B cell (primary cell): Measurements from ENCODE around the gene RILPL1. TPM values are rescaled to one million over a fixed set of nuclear protein-coding genes. Genes with fewer than 3 reads are reported as not detected.

ENCODE experiments used
- ATAC-seq: fragments of 200-7000 bp; cut with Tn5 transposase; one replicate; pipeline ENCODE4 v1.10.0; 2021; ENCODE audit warnings: low read depth, mild to moderate bottlenecking, moderate number of reproducible peaks, moderate library complexity
- CTCF ChIA-PET: fragments of 350-600 bp; sonication (Branson Sonifier 250); formaldehyde crosslinking; loops from one replicate; lab custom pipeline; 2021; ENCODE audit warnings: antibody characterized with exemption, inconsistent platforms; lab: Charles Lee
- POLR2A ChIA-PET: fragments of 350-600 bp; sonication (Branson Sonifier 250); formaldehyde crosslinking; loops from one replicate; lab custom pipeline; 2021; ENCODE audit warnings: antibody characterized with exemption; lab: Charles Lee
- DNase-seq: peaks from one replicate; pipeline ENCODE4 v3.0.0; 2013
- H2AFZ ChIP-seq: 2 replicates; pipeline ENCODE4 v1.6.1; 2012; ENCODE audit warnings: mild to moderate bottlenecking, low read depth, low read length; ENCODE audit not compliant: insufficient read depth, poor library complexity, severe bottlenecking
- H3K27ac ChIP-seq, 2 donors: 1 replicate in 1 of 2; 2 replicates in 1 of 2; pipeline ENCODE4 v1.5.1; 2012 to 2013; ENCODE audit warnings: low read length in 2 of 2, mild to moderate bottlenecking in 2 of 2, moderate library complexity in 1 of 2
- H3K27me3 ChIP-seq, 4 experiments: fragments of 200-600 bp in 1 of 4; sonication (generic) in 1 of 4; replicated peaks in 1 of 4; 1 replicate in 2 of 4; 2 replicates in 2 of 4; pipeline versions ENCODE4 v1.6.1 to v1.7.0; 2013 to 2016; ENCODE audit warnings: low read length in 3 of 4, mild to moderate bottlenecking in 2 of 4, mixed read lengths in 1 of 4, moderate library complexity in 1 of 4; ENCODE audit not compliant: insufficient read depth in 4 of 4, control insufficient read depth in 3 of 4; ENCODE audit errors: control extremely low read depth in 1 of 4
- H3K36me3 ChIP-seq, 2 experiments: replicated peaks in 1 of 2; 1 replicate in 1 of 2; 2 replicates in 1 of 2; pipeline versions ENCODE4 v1.6.1 to v1.7.1; 2013; ENCODE audit warnings: low read length in 1 of 2; ENCODE audit not compliant: insufficient read depth in 2 of 2, control insufficient read depth in 1 of 2; ENCODE audit errors: control extremely low read depth in 1 of 2, extremely low read depth in 1 of 2
- H3K4me1 ChIP-seq, 2 donors: fragments of 200-600 bp in 1 of 2; sonication (generic) in 1 of 2; 1 replicate in 1 of 2; 2 replicates in 1 of 2; pipeline versions ENCODE4 v1.5.1 to v1.6.1; 2013 to 2017; ENCODE audit warnings: low read length in 2 of 2; ENCODE audit not compliant: control insufficient read depth in 2 of 2, insufficient read depth in 2 of 2
- H3K4me2 ChIP-seq: replicated peaks from 2 replicates; pipeline ENCODE3; 2012; ENCODE audit warnings: mild to moderate bottlenecking, low read depth, low read length; ENCODE audit not compliant: poor library complexity, severe bottlenecking
- H3K4me3 ChIP-seq, 5 experiments: fragments of 200-600 bp in 1 of 5; sonication (generic) in 1 of 5; 1 replicate in 3 of 5; 2 replicates in 2 of 5; pipeline versions ENCODE4 v1.5.1 to v1.7.0; 2011 to 2016; ENCODE audit warnings: low read length in 4 of 5, mild to moderate bottlenecking in 4 of 5, low read depth in 2 of 5, control low read depth in 1 of 5, moderate library complexity in 1 of 5; ENCODE audit not compliant: insufficient read depth in 1 of 5; ENCODE audit errors: control extremely low read depth in 1 of 5, extremely low read depth in 1 of 5
- H3K79me2 ChIP-seq: fragments of 200-600 bp; sonication (generic); one replicate; pipeline ENCODE4 v1.6.0; 2016; ENCODE audit warnings: low read length; ENCODE audit not compliant: control insufficient read depth, insufficient read depth
- H3K9ac ChIP-seq: fragments of 200-600 bp; sonication (generic); 2 replicates; pipeline ENCODE4 v1.6.1; 2017; ENCODE audit warnings: mild to moderate bottlenecking, low read length, moderate library complexity
- H3K9me3 ChIP-seq, 3 donors: one replicate each; pipeline versions ENCODE4 v1.6.1 to v1.7.1; 2013; ENCODE audit warnings: low read length in 2 of 3; ENCODE audit not compliant: control insufficient read depth in 2 of 3, insufficient read depth in 1 of 3; ENCODE audit errors: control extremely low read depth in 1 of 3
- H4K20me1 ChIP-seq: 2 replicates; pipeline ENCODE4 v1.6.0; 2012; ENCODE audit warnings: mild to moderate bottlenecking, low read length; ENCODE audit not compliant: insufficient read depth, control insufficient read depth, poor library complexity, severe bottlenecking
- H3K27ac Mint-ChIP-seq: one replicate; pipeline ENCODE4 v1.8.0; 2021; ENCODE audit warnings: mixed read lengths
- H3K27me3 Mint-ChIP-seq: one replicate; pipeline ENCODE4 v1.8.0; 2021; ENCODE audit warnings: mixed read lengths
- H3K4me1 Mint-ChIP-seq: one replicate; pipeline ENCODE4 v1.8.0; 2021; ENCODE audit warnings: mixed read lengths
- H3K4me3 Mint-ChIP-seq: one replicate; pipeline ENCODE4 v1.8.0; 2021; ENCODE audit warnings: mixed read lengths
- H3K9me3 Mint-ChIP-seq: one replicate; pipeline ENCODE4 v1.8.0; 2022; ENCODE audit warnings: mixed read lengths; ENCODE audit not compliant: insufficient read depth
- EZH2 ChIP-seq: IDR thresholded peaks from 2 replicates; pipeline ENCODE4 v1.6.1; 2012; ENCODE audit warnings: borderline replicate concordance, low read depth, mild to moderate bottlenecking, moderate library complexity, low read length; ENCODE audit not compliant: insufficient read depth, poor library complexity, severe bottlenecking
- WGBS: methylation state at CpG from one replicate; pipeline ENCODE4 v1.1.5; 2013; ENCODE audit warnings: missing lambda C conversion rate; ENCODE audit not compliant: insufficient coverage; 5-methylcytosine and 5-hydroxymethylcytosine counted together
- intact Hi-C: fragments of 100-400 bp; cut with micrococcal nuclease; formaldehyde crosslinking; loops from one replicate; pipeline ENCODE4 v1.10.0; 2022
- polyA plus RNA-seq: library from polyadenylated mRNA; depleted of rRNA; stranded (reverse); fragments of >200 nt; gene quantifications from 2 replicates; pipeline ENCODE4 v1.2.3, GENCODE V29; 2012
- total RNA-seq, 2 donors: library from RNA; stranded (reverse); fragments of 120-200 nt in 1 of 2; gene quantifications; 1 replicate in 1 of 2; 2 replicates in 1 of 2; pipeline versions ENCODE4 v1.2.3 to v1.2.4, GENCODE V29; 2013 to 2022
- TF ChIP-seq, protein P1 (sequence below): fragments of 200-600 bp; IDR thresholded peaks from one replicate; pipeline ENCODE4 v1.8.0; 2022; ENCODE audit warnings: antibody characterized with exemption, mild to moderate bottlenecking

The RILPL1 gene
- total and polyA plus RNA-seq, 2 donors (not counting 1 experiment from before 2014, with no cell fraction given), result 2.6 to 2.8 TPM

DNA sequence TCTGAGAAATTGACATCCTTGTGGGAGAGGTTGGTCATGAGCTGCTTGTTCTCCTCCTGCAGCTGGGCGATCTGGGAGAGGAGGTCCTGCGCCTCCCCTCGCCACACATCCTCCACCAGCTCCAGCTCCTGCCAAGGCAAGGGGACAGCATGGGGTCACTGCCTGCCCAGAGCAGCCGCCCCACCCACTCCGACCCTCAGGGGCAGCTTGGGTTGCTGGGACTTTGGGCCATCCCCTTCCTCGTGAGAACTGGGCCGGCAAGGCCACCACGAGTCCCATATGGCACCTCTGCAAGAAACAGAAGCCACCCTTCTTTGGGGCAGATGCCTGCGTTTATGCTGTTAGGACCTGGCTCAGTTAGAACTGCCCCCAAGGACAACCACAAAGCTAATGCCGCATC is 10.0 kb downstream of the RILPL1 start:
- Histone ChIP-seq H2AFZ (no peak overlapping the region), H3K4me1 (no peaks in the 10 kb centered on the region), H3K27ac (no peak overlapping the region), H3K9me3 (no peaks in the 10 kb centered on the region), H3K4me2 (no peak overlapping the region), H3K27me3 (peaks cover 0 to 2% (median 0%) of the 10 kb centered on the region in 4 experiments), H3K36me3 (no peaks in the 10 kb centered on the region), H3K4me3 (no peak overlapping the region), H4K20me1 (no peaks in the 10 kb centered on the region), H3K9ac (no peak overlapping the region), H3K79me2 (no peaks in the 10 kb centered on the region)
- no peak for ATAC-seq
- WGBS, result 92% methylated on average over 6 of the region's 10 CpGs
- Mint-ChIP-seq H3K4me1 (no peaks in the 10 kb centered on the region), H3K4me3 (no peak overlapping the region), H3K9me3 (no peaks in the 10 kb centered on the region), H3K27me3 (no peaks in the 10 kb centered on the region), H3K27ac (no peak overlapping the region)
- ChIA-PET CTCF (no interaction called here), POLR2A (no interaction called here)
- intact Hi-C loops, result no loop called here
- TF ChIP-seq, protein P1, sequence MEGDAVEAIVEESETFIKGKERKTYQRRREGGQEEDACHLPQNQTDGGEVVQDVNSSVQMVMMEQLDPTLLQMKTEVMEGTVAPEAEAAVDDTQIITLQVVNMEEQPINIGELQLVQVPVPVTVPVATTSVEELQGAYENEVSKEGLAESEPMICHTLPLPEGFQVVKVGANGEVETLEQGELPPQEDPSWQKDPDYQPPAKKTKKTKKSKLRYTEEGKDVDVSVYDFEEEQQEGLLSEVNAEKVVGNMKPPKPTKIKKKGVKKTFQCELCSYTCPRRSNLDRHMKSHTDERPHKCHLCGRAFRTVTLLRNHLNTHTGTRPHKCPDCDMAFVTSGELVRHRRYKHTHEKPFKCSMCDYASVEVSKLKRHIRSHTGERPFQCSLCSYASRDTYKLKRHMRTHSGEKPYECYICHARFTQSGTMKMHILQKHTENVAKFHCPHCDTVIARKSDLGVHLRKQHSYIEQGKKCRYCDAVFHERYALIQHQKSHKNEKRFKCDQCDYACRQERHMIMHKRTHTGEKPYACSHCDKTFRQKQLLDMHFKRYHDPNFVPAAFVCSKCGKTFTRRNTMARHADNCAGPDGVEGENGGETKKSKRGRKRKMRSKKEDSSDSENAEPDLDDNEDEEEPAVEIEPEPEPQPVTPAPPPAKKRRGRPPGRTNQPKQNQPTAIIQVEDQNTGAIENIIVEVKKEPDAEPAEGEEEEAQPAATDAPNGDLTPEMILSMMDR, result no peak
- no peak for TF ChIP-seq EZH2
- DNase-seq, result no peak

DNA sequence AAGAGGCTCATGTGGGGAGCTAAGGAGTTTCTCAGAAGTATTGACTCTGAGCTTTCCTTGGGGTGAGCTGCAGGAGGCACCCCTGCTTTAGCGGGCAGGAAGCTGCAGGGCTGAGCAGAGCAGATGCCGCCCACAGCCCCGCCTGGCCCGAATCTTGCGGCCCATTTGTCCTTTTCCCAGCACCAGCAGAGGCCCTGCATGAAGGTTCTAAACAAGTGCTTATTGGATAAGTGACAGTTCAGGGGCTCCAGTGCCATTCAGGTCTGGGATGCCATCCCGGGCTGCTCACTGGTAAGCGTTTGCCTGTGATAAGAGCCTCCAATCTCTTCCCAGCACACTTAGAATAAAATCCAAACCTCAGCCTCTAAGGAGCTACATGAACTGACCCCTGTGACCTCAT is 11.4 kb downstream of the RILPL1 start:
- Mint-ChIP-seq H3K4me3 (no peak overlapping the region), H3K4me1 (no peaks in the 10 kb centered on the region), H3K27me3 (no peaks in the 10 kb centered on the region), H3K27ac (no peak overlapping the region), H3K9me3 (no peaks in the 10 kb centered on the region)
- Histone ChIP-seq H3K9me3 (no peaks in the 10 kb centered on the region), H3K36me3 (no peaks in the 10 kb centered on the region), H3K4me2 (no peak overlapping the region), H3K9ac (no peak overlapping the region), H2AFZ (no peak overlapping the region), H3K4me1 (no peaks in the 10 kb centered on the region), H3K27ac (no peak overlapping the region), H3K4me3 (no peak overlapping the region), H3K79me2 (no peaks in the 10 kb centered on the region), H4K20me1 (no peaks in the 10 kb centered on the region), H3K27me3 (no peaks in the 10 kb centered on the region)
- CTCF ChIA-PET, result interaction anchor here (0.6 kb wide), 1 partner anchor 209 kb away, joined by 4 read pairs; no protein-coding TSS in a partner anchor
- POLR2A ChIA-PET, result no interaction called here
- 96% methylated on average over 7 of the region's 7 CpGs for WGBS
- no peak for TF ChIP-seq EZH2
- TF ChIP-seq, protein P1, result no peak
- DNase-seq (no peak), ATAC-seq (no peak)
- intact Hi-C loops, result no loop called here
